PC-9 (cell line): ENCODE measurements around the gene ENG.

Experiments
- EZH2 ChIP-seq: fragments of 200-600 bp; sonication (generic); IDR thresholded peaks from 2 replicates; pipeline ENCODE4 v1.8.0; 2017; ENCODE audit warnings: antibody characterized with exemption, low read depth
- TF ChIP-seq, protein P1 (sequence below): fragments of 200-600 bp; sonication (generic); conservative IDR thresholded peaks from 2 replicates; pipeline ENCODE4 v1.6.1; 2017; ENCODE audit warnings: mixed run types, antibody characterized with exemption, mild to moderate bottlenecking, moderate library complexity

DNA sequence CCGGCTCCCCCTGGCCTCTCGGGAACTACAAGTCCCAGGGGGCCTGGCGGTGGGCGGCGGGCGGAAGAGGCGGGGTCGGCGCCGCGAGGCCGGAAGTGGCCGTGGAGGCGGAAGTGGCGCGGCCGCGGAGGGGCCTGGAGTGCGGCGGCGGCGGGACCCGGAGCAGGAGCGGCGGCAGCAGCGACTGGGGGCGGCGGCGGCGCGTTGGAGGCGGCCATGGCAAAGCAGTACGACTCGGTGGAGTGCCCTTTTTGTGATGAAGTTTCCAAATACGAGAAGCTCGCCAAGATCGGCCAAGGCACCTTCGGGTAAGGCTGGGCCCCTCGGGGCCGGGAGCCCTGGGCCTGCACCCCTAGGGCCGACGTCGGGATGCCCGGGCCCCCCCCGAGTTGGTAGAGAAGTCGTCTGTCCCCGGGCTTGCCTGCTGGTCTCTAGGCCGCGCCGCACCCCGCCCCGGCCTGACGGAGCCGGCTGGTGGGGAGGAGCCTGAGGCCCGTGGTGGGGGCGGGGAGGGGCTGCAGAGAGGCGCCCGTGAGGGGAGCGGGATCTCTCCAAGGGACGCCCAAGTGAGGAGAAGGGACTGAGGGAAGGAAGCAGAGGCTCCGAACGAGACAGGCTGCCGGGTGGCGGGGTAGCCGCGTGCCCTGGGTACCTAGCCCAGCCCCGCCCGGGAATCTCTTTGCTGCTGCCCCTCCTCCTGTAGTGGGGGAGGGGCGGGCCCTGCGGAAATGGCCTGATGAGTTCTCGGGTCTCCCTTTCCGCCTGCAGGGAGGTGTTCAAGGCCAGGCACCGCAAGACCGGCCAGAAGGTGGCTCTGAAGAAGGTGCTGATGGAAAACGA lies 68.3 kb downstream of the ENG start, which contains the start of gene CDK9:
- TF ChIP-seq, protein P1, sequence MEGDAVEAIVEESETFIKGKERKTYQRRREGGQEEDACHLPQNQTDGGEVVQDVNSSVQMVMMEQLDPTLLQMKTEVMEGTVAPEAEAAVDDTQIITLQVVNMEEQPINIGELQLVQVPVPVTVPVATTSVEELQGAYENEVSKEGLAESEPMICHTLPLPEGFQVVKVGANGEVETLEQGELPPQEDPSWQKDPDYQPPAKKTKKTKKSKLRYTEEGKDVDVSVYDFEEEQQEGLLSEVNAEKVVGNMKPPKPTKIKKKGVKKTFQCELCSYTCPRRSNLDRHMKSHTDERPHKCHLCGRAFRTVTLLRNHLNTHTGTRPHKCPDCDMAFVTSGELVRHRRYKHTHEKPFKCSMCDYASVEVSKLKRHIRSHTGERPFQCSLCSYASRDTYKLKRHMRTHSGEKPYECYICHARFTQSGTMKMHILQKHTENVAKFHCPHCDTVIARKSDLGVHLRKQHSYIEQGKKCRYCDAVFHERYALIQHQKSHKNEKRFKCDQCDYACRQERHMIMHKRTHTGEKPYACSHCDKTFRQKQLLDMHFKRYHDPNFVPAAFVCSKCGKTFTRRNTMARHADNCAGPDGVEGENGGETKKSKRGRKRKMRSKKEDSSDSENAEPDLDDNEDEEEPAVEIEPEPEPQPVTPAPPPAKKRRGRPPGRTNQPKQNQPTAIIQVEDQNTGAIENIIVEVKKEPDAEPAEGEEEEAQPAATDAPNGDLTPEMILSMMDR, result no peak
- TF ChIP-seq EZH2, result no peak
